Fibroblast of lung (primary cell): Measurements from ENCODE around the gene VIPR2.
"Not testable (repeated sequence)": the region's sequence is repeated elsewhere in the genome, so short reads cannot be mapped to it uniquely, and the experiment has no call there.

ENCODE experiments used
- CTCF ChIP-seq, 2 donors: IDR thresholded peaks in 1 of 2; conservative IDR thresholded peaks in 1 of 2; 1 replicate in 1 of 2; 2 replicates in 1 of 2; pipeline ENCODE4 v1.5.1; 2011 to 2012; ENCODE audit warnings: low read length in 2 of 2, control low read depth in 1 of 2, inconsistent platforms in 1 of 2, low read depth in 1 of 2, mild to moderate bottlenecking in 1 of 2
- EZH2 ChIP-seq: IDR thresholded peaks from 2 replicates; pipeline ENCODE4 v1.5.1; 2012; ENCODE audit warnings: low read length, control low read depth, mild to moderate bottlenecking; ENCODE audit errors: missing control alignments

GRCh38 chr7:159123294-159123693, 21.4 kb downstream of the VIPR2 start:
- not testable (repeated sequence) for TF ChIP-seq CTCF (conservative IDR thresholded peaks at IDR 0.05 in 1 of 2, IDR thresholded peaks at IDR 0.05 in 1 of 2; ENCODE audit: low read depth in 1 of 2, low read length in 2 of 2); EZH2
